ENCODE measurements around the gene PHLDB1.

PHLDB1 gene

DNA sequence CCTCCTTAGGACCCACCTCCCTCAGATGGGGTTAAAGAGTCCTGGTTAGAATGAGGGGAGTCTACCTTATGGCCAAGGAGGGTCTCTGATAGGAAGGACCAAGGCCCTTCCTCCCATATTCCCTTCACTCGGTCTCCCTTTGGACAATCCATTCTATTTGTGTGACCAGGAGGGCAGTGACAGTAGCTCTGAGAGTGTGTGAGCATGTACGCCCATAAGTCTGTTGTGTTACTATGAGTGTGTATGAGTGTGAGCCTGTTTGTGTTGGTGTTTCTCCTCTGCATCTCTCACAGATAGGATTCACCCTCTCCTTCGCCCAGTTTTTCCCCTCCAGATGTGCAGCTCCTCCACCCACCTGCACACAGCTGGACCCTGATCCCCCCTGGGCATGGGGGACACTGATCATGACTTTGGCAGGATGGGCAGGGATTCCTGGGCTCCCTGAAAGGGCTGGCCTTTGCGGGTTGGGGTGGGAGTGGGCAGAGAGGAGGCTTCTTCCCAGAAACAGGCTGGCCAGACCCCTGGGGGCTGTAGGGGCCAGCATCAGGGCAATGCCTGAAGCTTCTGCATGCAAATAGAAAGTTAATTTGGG lies 14.5 kb downstream of the PHLDB1 start:
- Histone ChIP-seq H3K4me2 (ENCODE audit: low read length) (peak overlapping the region; percentile 49; the same call in 1 of the 2 replicates), H3K4me3 (ENCODE audit: low read depth, low read length, poor library complexity, severe bottlenecking) (no peak overlapping the region), H3K9ac (ENCODE audit: low read length) (no peak overlapping the region)

DNA sequence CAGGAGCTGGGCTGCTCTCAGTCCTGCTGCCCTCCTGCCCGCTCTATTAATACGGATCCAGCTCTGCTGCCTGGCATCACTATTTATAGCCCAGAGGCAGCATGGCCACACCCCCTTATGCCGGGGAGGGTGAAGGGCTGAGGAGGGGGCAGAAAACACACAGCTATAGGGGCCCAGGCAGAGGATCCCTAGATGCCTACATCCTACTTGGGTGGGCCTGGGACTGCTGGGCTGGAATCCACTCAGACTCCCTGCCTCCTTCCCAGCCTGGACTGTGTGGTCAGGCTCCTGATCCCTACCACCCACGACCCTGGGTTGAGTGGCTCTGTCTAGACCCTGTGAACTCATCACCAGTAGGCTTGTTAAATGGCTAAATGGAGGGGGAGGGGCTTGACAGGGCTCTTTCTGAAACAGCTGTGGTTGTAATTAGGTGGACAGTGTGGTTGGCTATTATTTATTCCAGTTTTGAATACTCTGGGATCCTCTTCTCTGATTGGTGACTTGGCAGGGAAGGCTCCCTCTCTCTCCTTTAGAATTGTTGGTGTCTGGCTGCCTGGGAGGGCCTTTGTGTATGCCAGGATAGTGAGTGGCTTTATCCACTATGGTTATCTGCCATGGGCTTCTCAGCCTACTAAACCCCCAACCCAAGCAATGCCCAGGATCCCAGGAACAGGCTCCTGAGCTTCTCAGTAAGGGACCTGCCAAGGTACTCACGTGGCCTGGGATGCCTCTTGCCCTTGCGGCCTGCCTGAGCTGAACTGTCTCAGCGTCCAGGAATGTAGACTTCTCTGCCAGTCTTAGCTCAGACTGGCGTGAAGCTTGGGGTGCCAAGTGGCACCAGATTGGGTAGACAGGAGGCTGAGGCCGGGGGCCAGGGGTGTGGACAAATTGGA lies 15.2 kb downstream of the PHLDB1 start:
- Histone ChIP-seq H3K79me2 (ENCODE audit: insufficient read depth, low read length) (no peaks in the 10 kb centered on the region), H2AFZ (ENCODE audit: low read length) (no peak overlapping the region), H3K27me3 (ENCODE audit: insufficient read depth, low read length) (no peaks in the 10 kb centered on the region), H3K4me2 (ENCODE audit: low read length) (no peak overlapping the region), H3K4me3 (ENCODE audit: low read depth, low read length, poor library complexity, severe bottlenecking) (no peak overlapping the region), H3F3A (ENCODE audit: insufficient read depth, low read length) (no peaks in the 10 kb centered on the region), H3K4me1 (ENCODE audit: insufficient read depth, low read length, severe bottlenecking) (peaks cover 12% of the 10 kb centered on the region), H3K9ac (ENCODE audit: low read length) (no peak overlapping the region), H4K20me1 (ENCODE audit: insufficient read depth, low read length) (no peaks in the 10 kb centered on the region), H3K27ac (ENCODE audit: low read depth, low read length, poor library complexity, severe bottlenecking) (no peak overlapping the region), H3K36me3 (ENCODE audit: insufficient read depth, low read length) (no peaks in the 10 kb centered on the region), H3K9me3 (ENCODE audit: low read length) (no peaks in the 10 kb centered on the region), H3K9me2 (ENCODE audit: low read depth, low read length) (no peaks in the 10 kb centered on the region)
- TF ChIP-seq, protein P1, sequence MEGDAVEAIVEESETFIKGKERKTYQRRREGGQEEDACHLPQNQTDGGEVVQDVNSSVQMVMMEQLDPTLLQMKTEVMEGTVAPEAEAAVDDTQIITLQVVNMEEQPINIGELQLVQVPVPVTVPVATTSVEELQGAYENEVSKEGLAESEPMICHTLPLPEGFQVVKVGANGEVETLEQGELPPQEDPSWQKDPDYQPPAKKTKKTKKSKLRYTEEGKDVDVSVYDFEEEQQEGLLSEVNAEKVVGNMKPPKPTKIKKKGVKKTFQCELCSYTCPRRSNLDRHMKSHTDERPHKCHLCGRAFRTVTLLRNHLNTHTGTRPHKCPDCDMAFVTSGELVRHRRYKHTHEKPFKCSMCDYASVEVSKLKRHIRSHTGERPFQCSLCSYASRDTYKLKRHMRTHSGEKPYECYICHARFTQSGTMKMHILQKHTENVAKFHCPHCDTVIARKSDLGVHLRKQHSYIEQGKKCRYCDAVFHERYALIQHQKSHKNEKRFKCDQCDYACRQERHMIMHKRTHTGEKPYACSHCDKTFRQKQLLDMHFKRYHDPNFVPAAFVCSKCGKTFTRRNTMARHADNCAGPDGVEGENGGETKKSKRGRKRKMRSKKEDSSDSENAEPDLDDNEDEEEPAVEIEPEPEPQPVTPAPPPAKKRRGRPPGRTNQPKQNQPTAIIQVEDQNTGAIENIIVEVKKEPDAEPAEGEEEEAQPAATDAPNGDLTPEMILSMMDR (IDR thresholded peaks at IDR 0.05; ENCODE audit: low read length) = no peak
- TF ChIP-seq EZH2 (IDR thresholded peaks at IDR 0.05; ENCODE audit: borderline replicate concordance, low read length) = no peak

More for the DNA sequence above, 14.5 kb downstream of the PHLDB1 start:
- no peaks in the 10 kb centered on the region for H4K20me1 ChIP-seq (ENCODE audit: insufficient read depth, low read length)
- no peaks in the 10 kb centered on the region for H3K36me3 ChIP-seq (ENCODE audit: insufficient read depth, low read length)
- no peak overlapping the region for H3K27ac ChIP-seq (ENCODE audit: low read depth, low read length, poor library complexity, severe bottlenecking)
- H3K9me3 ChIP-seq (ENCODE audit: low read length) = no peaks in the 10 kb centered on the region
- H3K27me3 ChIP-seq (ENCODE audit: insufficient read depth, low read length) = no peaks in the 10 kb centered on the region
- H3K4me1 ChIP-seq (ENCODE audit: insufficient read depth, low read length, severe bottlenecking) = peaks cover 12% of the 10 kb centered on the region
- no peaks in the 10 kb centered on the region for H3K9me2 ChIP-seq (ENCODE audit: low read depth, low read length)
- no peaks in the 10 kb centered on the region for H3F3A ChIP-seq (ENCODE audit: insufficient read depth, low read length)
- no peak overlapping the region for H2AFZ ChIP-seq (ENCODE audit: low read length)
- no peaks in the 10 kb centered on the region for H3K79me2 ChIP-seq (ENCODE audit: insufficient read depth, low read length)
- TF ChIP-seq EZH2 (IDR thresholded peaks at IDR 0.05; ENCODE audit: borderline replicate concordance, low read length) = no peak
- TF ChIP-seq, protein P1 (IDR thresholded peaks at IDR 0.05; ENCODE audit: low read length) = no peak

DNA sequence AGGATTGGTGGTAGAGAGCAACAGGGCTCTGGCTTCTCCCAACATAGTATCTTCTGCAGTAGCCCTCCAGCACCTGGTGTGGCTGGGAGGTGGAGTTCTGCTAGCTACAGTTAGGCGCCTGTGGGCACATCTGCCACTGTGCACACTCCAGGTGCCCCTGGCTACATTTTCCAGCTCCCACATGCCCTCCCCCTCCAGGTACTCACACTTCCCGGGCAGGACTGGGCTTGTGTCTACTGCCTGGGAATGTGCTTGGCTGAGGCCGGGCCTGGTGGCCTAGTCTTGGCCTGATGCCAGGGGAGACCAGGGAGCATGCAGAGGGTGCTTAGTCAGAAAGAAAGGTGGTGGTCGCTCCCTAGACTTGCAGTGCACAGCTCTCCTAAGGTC lies 15.8 kb downstream of the PHLDB1 start:
- Histone ChIP-seq H3K27me3 (ENCODE audit: insufficient read depth, low read length) (no peaks in the 10 kb centered on the region), H3F3A (ENCODE audit: insufficient read depth, low read length) (no peaks in the 10 kb centered on the region), H3K4me3 (ENCODE audit: low read depth, low read length, poor library complexity, severe bottlenecking) (no peak overlapping the region), H3K9me3 (ENCODE audit: low read length) (no peaks in the 10 kb centered on the region), H3K4me2 (ENCODE audit: low read length) (no peak overlapping the region), H3K9me2 (ENCODE audit: low read depth, low read length) (no peaks in the 10 kb centered on the region), H3K79me2 (ENCODE audit: insufficient read depth, low read length) (no peaks in the 10 kb centered on the region), H3K4me1 (ENCODE audit: insufficient read depth, low read length, severe bottlenecking) (peaks cover 12% of the 10 kb centered on the region), H4K20me1 (ENCODE audit: insufficient read depth, low read length) (no peaks in the 10 kb centered on the region), H2AFZ (ENCODE audit: low read length) (no peak overlapping the region), H3K36me3 (ENCODE audit: insufficient read depth, low read length) (no peaks in the 10 kb centered on the region), H3K9ac (ENCODE audit: low read length) (no peak overlapping the region), H3K27ac (ENCODE audit: low read depth, low read length, poor library complexity, severe bottlenecking) (no peak overlapping the region)
- TF ChIP-seq, protein P1 (IDR thresholded peaks at IDR 0.05; ENCODE audit: low read length) = no peak
- TF ChIP-seq EZH2 (IDR thresholded peaks at IDR 0.05; ENCODE audit: borderline replicate concordance, low read length) = no peak

Data from OCI-LY1 (cell line).